HEK293 (cell line): ENCODE measurements around the gene SLFNL1.

Experiments used
- CTCF ChIA-PET: fragments of 350-600 bp; formaldehyde crosslinking; extraction: SDS; loops from one replicate; lab custom pipeline; 2021; ENCODE audit warnings: antibody characterized with exemption; lab: Yijun Ruan, JAX
- POLR2A ChIA-PET: fragments of 300-600 bp; formaldehyde crosslinking; extraction: SDS; loops from one replicate; lab custom pipeline; 2020; ENCODE audit warnings: antibody characterized with exemption, inconsistent platforms; lab: Yijun Ruan, JAX
- H3K27ac ChIP-seq: fragments of 200-500 bp; sonication (Bioruptor generic); 2 replicates; pipeline ENCODE4 v1.5.1; 2014; ENCODE audit warnings: low read depth, low read length, control low read depth, inconsistent platforms; ENCODE audit errors: extremely low read depth
- H3K36me3 ChIP-seq, 2 experiments: fragments of 200-500 bp in 1 of 2; sonication (Bioruptor generic) in 1 of 2; 1 replicate in 1 of 2; 2 replicates in 1 of 2; pipeline ENCODE4 v1.5.1; 2014 to 2017; ENCODE audit warnings: inconsistent platforms in 2 of 2, low read length in 2 of 2; ENCODE audit not compliant: control insufficient read depth in 2 of 2, insufficient read depth in 1 of 2
- H3K4me1 ChIP-seq: fragments of 200-500 bp; sonication (Bioruptor generic); 2 replicates; pipeline ENCODE4 v1.5.1; 2014; ENCODE audit warnings: mild to moderate bottlenecking, low read length, inconsistent platforms; ENCODE audit not compliant: control insufficient read depth, insufficient read depth
- H3K4me3 ChIP-seq: 2 replicates; pipeline ENCODE4 v1.5.1; 2011; ENCODE audit warnings: low read depth, mild to moderate bottlenecking, control low read depth, low read length, moderate library complexity
- H3K9me3 ChIP-seq: fragments of 200-500 bp; sonication (Bioruptor generic); 2 replicates; pipeline ENCODE4 v1.5.1; 2014; ENCODE audit warnings: low read depth, low read length, inconsistent platforms; ENCODE audit not compliant: control insufficient read depth, insufficient read depth
- ELK4 ChIP-seq: IDR thresholded peaks from 2 replicates; pipeline ENCODE4 v1.6.1; 2011; ENCODE audit warnings: mild to moderate bottlenecking, low read depth, low read length, borderline replicate concordance
- GLIS2 ChIP-seq: fragments of 450-650 bp; formaldehyde crosslinking; IDR thresholded peaks from 2 replicates; pipeline ENCODE4 v1.5.1; 2016; ENCODE audit warnings: missing biosample characterization, missing genetic modification characterization
- IKZF3 ChIP-seq: fragments of 450-650 bp; IDR thresholded peaks from 2 replicates; pipeline ENCODE4 v1.5.0; 2018; ENCODE audit warnings: missing biosample characterization, mild to moderate bottlenecking, missing genetic modification characterization, moderate library complexity
- KLF8 ChIP-seq: fragments of 450-650 bp; formaldehyde crosslinking; IDR thresholded peaks from 2 replicates; pipeline ENCODE4 v1.5.1; 2016; ENCODE audit warnings: missing biosample characterization, missing genetic modification characterization
- OSR2 ChIP-seq: fragments of 450-650 bp; formaldehyde crosslinking; IDR thresholded peaks from 2 replicates; pipeline ENCODE4 v1.5.1; 2016; ENCODE audit warnings: missing biosample characterization, missing genetic modification characterization
- ZBTB10 ChIP-seq: fragments of 450-650 bp; formaldehyde crosslinking; IDR thresholded peaks from 2 replicates; pipeline ENCODE4 v1.5.1; 2016; ENCODE audit warnings: missing biosample characterization, missing genetic modification characterization
- ZNF133 ChIP-seq: fragments of 450-650 bp; formaldehyde crosslinking; IDR thresholded peaks from 2 replicates; pipeline ENCODE4 v1.5.1; 2016; ENCODE audit warnings: missing biosample characterization, missing genetic modification characterization
- ZNF140 ChIP-seq: fragments of 450-650 bp; formaldehyde crosslinking; IDR thresholded peaks from 2 replicates; pipeline ENCODE4 v1.5.1; 2016; ENCODE audit warnings: missing biosample characterization, missing genetic modification characterization
- ZNF155 ChIP-seq: fragments of 450-650 bp; formaldehyde crosslinking; IDR thresholded peaks from 2 replicates; pipeline ENCODE4 v1.5.1; 2016; ENCODE audit warnings: missing biosample characterization, missing genetic modification characterization
- ZNF18 ChIP-seq: fragments of 450-650 bp; formaldehyde crosslinking; IDR thresholded peaks from 2 replicates; pipeline ENCODE4 v1.5.1; 2016; ENCODE audit warnings: missing biosample characterization, missing genetic modification characterization
- ZNF394 ChIP-seq: fragments of 450-650 bp; formaldehyde crosslinking; IDR thresholded peaks from 2 replicates; pipeline ENCODE4 v1.5.1; 2016; ENCODE audit warnings: missing biosample characterization, missing genetic modification characterization, mild to moderate bottlenecking, moderate library complexity, borderline replicate concordance
- ZNF398 ChIP-seq: fragments of 450-650 bp; formaldehyde crosslinking; IDR thresholded peaks from 2 replicates; pipeline ENCODE4 v1.5.1; 2017; ENCODE audit warnings: missing biosample characterization, missing genetic modification characterization
- ZNF433 ChIP-seq: fragments of 450-650 bp; formaldehyde crosslinking; IDR thresholded peaks from 2 replicates; pipeline ENCODE4 v1.5.1; 2016; ENCODE audit warnings: missing biosample characterization, missing genetic modification characterization, low read depth
- ZNF521 ChIP-seq: fragments of 450-650 bp; formaldehyde crosslinking; IDR thresholded peaks from 2 replicates; pipeline ENCODE4 v1.5.1; 2017; ENCODE audit warnings: missing biosample characterization, mild to moderate bottlenecking, missing genetic modification characterization
- ZNF544 ChIP-seq: fragments of 450-650 bp; formaldehyde crosslinking; IDR thresholded peaks from 2 replicates; pipeline ENCODE4 v1.5.0; 2017; ENCODE audit warnings: missing biosample characterization, missing genetic modification characterization
- ZNF558 ChIP-seq: fragments of 450-650 bp; formaldehyde crosslinking; IDR thresholded peaks from 2 replicates; pipeline ENCODE4 v1.5.1; 2016; ENCODE audit warnings: missing biosample characterization, missing genetic modification characterization
- ZNF561 ChIP-seq: fragments of 450-650 bp; IDR thresholded peaks from 2 replicates; pipeline ENCODE4 v1.5.1; 2018; ENCODE audit warnings: missing biosample characterization, missing genetic modification characterization, borderline replicate concordance
- ZNF664 ChIP-seq: fragments of 450-650 bp; formaldehyde crosslinking; IDR thresholded peaks from 2 replicates; pipeline ENCODE4 v1.5.1; 2016; ENCODE audit warnings: missing biosample characterization, missing genetic modification characterization
- ZNF837 ChIP-seq: fragments of 450-650 bp; formaldehyde crosslinking; IDR thresholded peaks from 2 replicates; pipeline ENCODE4 v1.5.1; 2016; ENCODE audit warnings: missing biosample characterization, missing genetic modification characterization

The SLFNL1 gene

GRCh38 chr1:40971966-40972365, 49.6 kb downstream of the SLFNL1 start:
- Histone ChIP-seq H3K9me3 (no peaks in the 10 kb centered on the region), H3K4me3 (no peak overlapping the region), H3K27ac (no peak overlapping the region), H3K36me3 (no peaks in the 10 kb centered on the region), H3K4me1 (no peaks in the 10 kb centered on the region)
- no peak for TF ChIP-seq ZNF133 (tag by site-specific recombination)
- peak; percentile 85 for TF ChIP-seq ZNF664 (tag by site-specific recombination)
- no peak for TF ChIP-seq ZNF18 (tag by site-specific recombination)
- POLR2A ChIA-PET, result interaction anchor here (0.7 to 1.6 kb wide), 2 partner anchors 8 to 79 kb away, joined by 4 to 8 read pairs; partner anchors contain the start of gene CTPS1
- CTCF ChIA-PET, result interaction anchor here (1.1 kb wide), 1 partner anchor 24 kb away, joined by 3 read pairs; no protein-coding TSS in a partner anchor

- Histone ChIP-seq H3K9me3 (no peaks in the 10 kb centered on the region), H3K4me1 (no peaks in the 10 kb centered on the region), H3K4me3 (no peak overlapping the region), H3K27ac (no peak overlapping the region), H3K36me3 (no peaks in the 10 kb centered on the region)
- TF ChIP-seq GLIS2 (tag by site-specific recombination) (no peak), IKZF3 (tag by site-specific recombination) (no peak), ZNF398 (no peak), ZNF433 (tag by site-specific recombination) (no peak), ZNF155 (tag by site-specific recombination) (no peak), OSR2 (no peak), ZNF837 (tag by site-specific recombination) (no peak), ZNF561 (no peak), ELK4 (no peak), ZNF558 (tag by site-specific recombination) (no peak), KLF8 (tag by site-specific recombination) (no peak), ZNF394 (no peak), ZNF521 (tag by site-specific recombination) (no peak), ZBTB10 (tag by site-specific recombination) (no peak), ZNF544 (no peak), ZNF140 (no peak)
- ChIA-PET CTCF (interaction anchor here (1.8 kb wide), 1 partner anchor 17 kb away, joined by 8 read pairs; no protein-coding TSS in a partner anchor), POLR2A (no interaction called here)
Measured at GRCh38 chr1:40969445-40969844, 52.1 kb downstream of the SLFNL1 start.
